Brain microvascular endothelial cell (primary cell): ENCODE measurements around the gene AKT2.

Source experiments
- DNase-seq: peaks from one replicate; pipeline ENCODE4 v3.0.0-alpha.2; 2020
- H3K27ac ChIP-seq: fragments of 250-450 bp; sonication (Bioruptor Pico); 2 replicates; pipeline ENCODE4 v1.5.1; 2020; ENCODE audit warnings: mild to moderate bottlenecking, moderate library complexity
- H3K27me3 ChIP-seq: fragments of 250-450 bp; sonication (Bioruptor Pico); replicated peaks from 2 replicates; pipeline ENCODE4 v1.5.1; 2020; ENCODE audit warnings: mild to moderate bottlenecking
- H3K36me3 ChIP-seq: fragments of 250-450 bp; sonication (Bioruptor Pico); replicated peaks from 2 replicates; pipeline ENCODE4 v1.5.1; 2020; ENCODE audit warnings: mild to moderate bottlenecking
- H3K4me3 ChIP-seq: 2 replicates; pipeline ENCODE4 v1.5.1; 2011; ENCODE audit warnings: low read depth, mild to moderate bottlenecking, control low read depth, low read length, moderate library complexity
- in situ Hi-C: cut with HindIII; loops from 2 replicates; pipeline ENCODE4 v1.10.0; 2017; ENCODE audit warnings: low sequenced_read_pairs, low pct_ligation_motif_present
- TF ChIP-seq, protein P1 (sequence below): IDR thresholded peaks from 2 replicates; pipeline ENCODE4 v1.5.1; 2011; ENCODE audit warnings: low read depth, mild to moderate bottlenecking, moderate library complexity, low read length, control low read depth, inconsistent platforms; ENCODE audit errors: missing control alignments

The AKT2 gene

DNA sequence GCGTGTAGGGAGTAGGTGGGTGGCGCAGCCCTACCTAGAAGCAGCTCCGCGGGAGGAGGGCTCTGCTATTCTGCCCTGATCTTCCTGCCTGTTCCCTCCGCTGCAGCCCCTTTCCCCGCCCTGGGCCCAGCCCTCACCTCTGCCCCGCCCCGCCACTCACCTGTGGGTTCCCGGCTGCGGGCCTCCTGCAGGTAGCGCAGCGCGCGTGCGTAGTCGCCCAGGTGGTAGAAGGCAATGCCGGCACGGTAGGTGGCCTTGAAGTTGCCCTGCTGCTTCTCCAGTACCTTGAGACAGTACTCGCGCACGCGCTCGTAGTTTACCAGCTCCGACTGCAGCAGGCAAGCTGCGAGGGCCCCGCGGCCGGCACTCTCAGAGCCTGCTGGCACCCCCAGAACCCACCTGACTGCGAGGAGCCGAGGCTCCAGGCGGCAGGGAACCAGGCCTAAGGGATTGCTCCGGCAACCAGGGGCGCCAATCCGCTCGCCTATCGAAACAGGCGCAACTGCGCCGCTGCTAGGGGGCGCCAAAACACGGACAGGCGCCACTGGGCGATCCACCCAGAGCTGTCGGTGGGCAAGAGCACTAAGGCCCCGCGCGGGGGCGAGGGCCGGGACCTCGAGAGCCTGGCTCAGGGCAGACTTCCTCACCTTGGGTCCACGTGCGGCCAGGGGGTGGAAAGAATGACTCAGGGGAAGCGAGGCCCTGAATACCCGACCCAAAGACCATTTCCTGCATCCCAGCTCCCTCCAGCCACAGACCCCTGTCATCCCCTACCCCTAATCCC, 67.9 kb downstream of the AKT2 start:
- Histone ChIP-seq H3K4me3 (no peak overlapping the region), H3K36me3 (no peaks in the 10 kb centered on the region), H3K27me3 (peaks cover 18% of the 10 kb centered on the region), H3K27ac (no peak overlapping the region)
- DNase-seq = no peak
- TF ChIP-seq, protein P1, sequence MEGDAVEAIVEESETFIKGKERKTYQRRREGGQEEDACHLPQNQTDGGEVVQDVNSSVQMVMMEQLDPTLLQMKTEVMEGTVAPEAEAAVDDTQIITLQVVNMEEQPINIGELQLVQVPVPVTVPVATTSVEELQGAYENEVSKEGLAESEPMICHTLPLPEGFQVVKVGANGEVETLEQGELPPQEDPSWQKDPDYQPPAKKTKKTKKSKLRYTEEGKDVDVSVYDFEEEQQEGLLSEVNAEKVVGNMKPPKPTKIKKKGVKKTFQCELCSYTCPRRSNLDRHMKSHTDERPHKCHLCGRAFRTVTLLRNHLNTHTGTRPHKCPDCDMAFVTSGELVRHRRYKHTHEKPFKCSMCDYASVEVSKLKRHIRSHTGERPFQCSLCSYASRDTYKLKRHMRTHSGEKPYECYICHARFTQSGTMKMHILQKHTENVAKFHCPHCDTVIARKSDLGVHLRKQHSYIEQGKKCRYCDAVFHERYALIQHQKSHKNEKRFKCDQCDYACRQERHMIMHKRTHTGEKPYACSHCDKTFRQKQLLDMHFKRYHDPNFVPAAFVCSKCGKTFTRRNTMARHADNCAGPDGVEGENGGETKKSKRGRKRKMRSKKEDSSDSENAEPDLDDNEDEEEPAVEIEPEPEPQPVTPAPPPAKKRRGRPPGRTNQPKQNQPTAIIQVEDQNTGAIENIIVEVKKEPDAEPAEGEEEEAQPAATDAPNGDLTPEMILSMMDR = peak; percentile 45
- in situ Hi-C loops = no loop called here

DNA sequence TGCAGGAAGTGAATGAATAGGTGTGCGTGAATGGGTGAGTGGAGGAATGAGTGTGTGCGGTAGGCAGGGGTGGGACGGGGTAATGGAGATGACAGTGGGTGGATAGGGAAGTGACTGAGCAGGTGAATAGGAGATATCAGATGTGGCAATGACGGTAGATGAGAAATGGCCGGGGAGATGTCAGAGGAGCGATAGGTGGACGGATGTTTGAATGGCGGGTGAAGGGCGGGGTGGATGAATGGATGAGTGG, 68.4 kb downstream of the AKT2 start:
- no peak overlapping the region for H3K27ac ChIP-seq
- in situ Hi-C loops = no loop called here
- H3K36me3 ChIP-seq = no peaks in the 10 kb centered on the region
- TF ChIP-seq, protein P1 = no peak
- DNase-seq = no peak
- H3K27me3 ChIP-seq = peaks cover 18% of the 10 kb centered on the region
- H3K4me3 ChIP-seq = no peak overlapping the region

GRCh38 chr19:40216013-40216776, 69.0 kb downstream of the AKT2 start:
- in situ Hi-C loops = no loop called here
- TF ChIP-seq, protein P1 = no peak

DNA sequence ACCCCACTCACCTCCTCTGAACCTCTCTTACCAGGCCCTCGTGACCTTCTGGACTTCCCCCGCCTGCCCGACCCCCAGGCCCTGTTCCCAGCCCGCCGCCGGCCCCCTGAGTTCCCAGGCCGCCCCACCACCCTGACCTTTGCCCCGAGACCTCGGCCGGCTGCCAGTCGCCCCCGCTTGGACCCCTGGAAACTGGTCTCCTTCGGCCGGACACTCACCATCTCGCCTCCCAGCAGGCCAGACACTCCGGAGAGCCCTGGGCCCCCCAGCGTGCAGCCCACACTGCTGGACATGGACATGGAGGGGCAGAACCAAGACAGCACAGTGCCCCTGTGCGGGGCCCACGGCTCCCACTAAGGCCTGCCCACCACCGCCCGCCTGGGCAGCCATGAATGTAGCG, 70.2 kb downstream of the AKT2 start:
- no peaks in the 10 kb centered on the region for H3K36me3 ChIP-seq
- H3K4me3 ChIP-seq = no peak overlapping the region
- in situ Hi-C loops = no loop called here
- H3K27me3 ChIP-seq = peaks cover 18% of the 10 kb centered on the region
- no peak for DNase-seq
- TF ChIP-seq, protein P1 = no peak
- H3K27ac ChIP-seq = no peak overlapping the region

More at GRCh38 chr19:40216013-40216776, 69.0 kb downstream of the AKT2 start:
- H3K27me3 ChIP-seq = peaks cover 18% of the 10 kb centered on the region
- H3K36me3 ChIP-seq = no peaks in the 10 kb centered on the region
- H3K4me3 ChIP-seq = no peak overlapping the region
- DNase-seq = no peak
- no peak overlapping the region for H3K27ac ChIP-seq

GRCh38 chr19:40213882-40214570, 71.1 kb downstream of the AKT2 start:
- TF ChIP-seq, protein P1 = no peak
- Histone ChIP-seq H3K4me3 (no peak overlapping the region), H3K27ac (no peak overlapping the region), H3K36me3 (no peaks in the 10 kb centered on the region), H3K27me3 (peaks cover 18% of the 10 kb centered on the region)
- DNase-seq = no peak
- in situ Hi-C loops = no loop called here
